ENCODE data around the gene RBMX2. TPM values are rescaled to one million over a fixed set of nuclear protein-coding genes. Genes with fewer than 3 reads are reported as not detected.

Gene RBMX2
- total and polyA plus RNA-seq, 2 of the 4 experiments (the other 2 are of a cell fraction), result 8.8 to 11.4 TPM

GRCh38 chrX:130416785-130417184, 15.0 kb downstream of the RBMX2 start:
- Histone ChIP-seq H3K27ac (ENCODE audit: insufficient read depth, low read length) (no peak overlapping the region), H3K4me3 (ENCODE audit: insufficient read depth, low read depth, low read length) (no peak overlapping the region), H3K79me1 (ENCODE audit: low read depth in 1 of 2, low read length in 2 of 2) (no peaks in the 10 kb centered on the region), H2AFZ (replicated peaks; ENCODE audit: low read length, poor library complexity) (no peak overlapping the region), H4K8ac (ENCODE audit: low read depth in 2 of 2, low read length in 2 of 2) (no peak overlapping the region), H2AK5ac (ENCODE audit: low read depth, low read length) (no peak overlapping the region), H3K9ac (ENCODE audit: low read depth, low read length) (no peak overlapping the region), H3K4me1 (ENCODE audit: control insufficient read depth, insufficient read depth, low read length) (no peaks in the 10 kb centered on the region), H2BK20ac (ENCODE audit: low read depth, low read length) (no peak overlapping the region), H4K5ac (ENCODE audit: low read depth, low read length) (no peak overlapping the region), H4K91ac (ENCODE audit: insufficient read depth, low read depth, low read length) (no peak overlapping the region), H3K56ac (ENCODE audit: extremely low read depth, insufficient read depth, low read length) (no peak overlapping the region; the same call in 1 of the 2 replicates), H2BK15ac (ENCODE audit: low read depth, low read length) (no peak overlapping the region), H3K4me2 (ENCODE audit: low read depth, low read length) (no peak overlapping the region), H3K9me1 (ENCODE audit: insufficient read depth, low read length) (no peaks in the 10 kb centered on the region), H3K36me3 (ENCODE audit: control insufficient read depth, insufficient read depth, low read length) (peaks cover 5% of the 10 kb centered on the region; the same call in 1 of the 2 replicates), H3K27me3 (ENCODE audit: control insufficient read depth, insufficient read depth, low read length) (no peaks in the 10 kb centered on the region; the same call in 1 of the 2 replicates), H2AK9ac (replicated peaks; ENCODE audit: low read depth, low read length, poor library complexity) (no peak overlapping the region), H3K4ac (ENCODE audit: low read depth, low read length) (no peak overlapping the region), H4K20me1 (ENCODE audit: insufficient read depth, low read length) (no peaks in the 10 kb centered on the region), H2BK120ac (ENCODE audit: low read depth, low read length) (no peak overlapping the region), H2BK5ac (ENCODE audit: low read depth, low read length, poor library complexity, severe bottlenecking) (no peak overlapping the region), H3K14ac (replicated peaks; ENCODE audit: low read depth, low read length) (no peak overlapping the region), H3K23ac (ENCODE audit: low read depth, low read length) (no peak overlapping the region), H3K9me3 (ENCODE audit: control insufficient read depth, insufficient read depth, low read length) (no peaks in the 10 kb centered on the region), H3K18ac (ENCODE audit: low read depth, low read length) (no peak overlapping the region)
- BruUV-seq (replicated peaks), result no TSS peak
- intact Hi-C loops (cut with micrococcal nuclease) (no loop called here), in situ Hi-C loops (cut with MboI; ENCODE audit: low sequenced_read_pairs) (no loop called here), dilution Hi-C loops (cut with HindIII; ENCODE audit: low sequenced_read_pairs, unreplicated experiment) (no loop called here)
- no peak for DNase-seq
- POLR2A ChIA-PET (ENCODE audit: unreplicated experiment), result no interaction called here
- CTCF ChIA-PET, result no interaction called here
- ATAC-seq (ENCODE audit: low read depth), result no peak
- TF ChIP-seq NFE2L2 (IDR thresholded peaks at IDR 0.05; ENCODE audit: low read depth, low read length), result no peak
- no peak for TF ChIP-seq MXI1 (IDR thresholded peaks at IDR 0.05; ENCODE audit: borderline replicate concordance, low read depth, low read length)
- no peak for TF ChIP-seq FOS (IDR thresholded peaks at IDR 0.05; ENCODE audit: low read depth, low read length)
- TF ChIP-seq SMC3 (IDR thresholded peaks at IDR 0.05; ENCODE audit: low read depth, low read length), result no peak
- no peak for TF ChIP-seq CHD1 (IDR thresholded peaks at IDR 0.05; ENCODE audit: low read depth, low read length)
- TF ChIP-seq BHLHE40 (IDR thresholded peaks at IDR 0.05; ENCODE audit: low read depth, low read length), result no peak
- WGBS, 2 experiments (ENCODE audit: extremely low coverage in 2 of 2, insufficient read length in 1 of 2), result 86% methylated on average over 2 of the region's 4 CpGs; no CpG with 5 or more reads in 1 of the 2 experiments
